ENCODE data around the gene RAB13. TPM values are rescaled to one million over a fixed set of nuclear protein-coding genes. Genes with fewer than 3 reads are reported as not detected.

RAB13 gene
- total and polyA plus RNA-seq, 2 donors: 12.3 to 98.2 TPM

DNA sequence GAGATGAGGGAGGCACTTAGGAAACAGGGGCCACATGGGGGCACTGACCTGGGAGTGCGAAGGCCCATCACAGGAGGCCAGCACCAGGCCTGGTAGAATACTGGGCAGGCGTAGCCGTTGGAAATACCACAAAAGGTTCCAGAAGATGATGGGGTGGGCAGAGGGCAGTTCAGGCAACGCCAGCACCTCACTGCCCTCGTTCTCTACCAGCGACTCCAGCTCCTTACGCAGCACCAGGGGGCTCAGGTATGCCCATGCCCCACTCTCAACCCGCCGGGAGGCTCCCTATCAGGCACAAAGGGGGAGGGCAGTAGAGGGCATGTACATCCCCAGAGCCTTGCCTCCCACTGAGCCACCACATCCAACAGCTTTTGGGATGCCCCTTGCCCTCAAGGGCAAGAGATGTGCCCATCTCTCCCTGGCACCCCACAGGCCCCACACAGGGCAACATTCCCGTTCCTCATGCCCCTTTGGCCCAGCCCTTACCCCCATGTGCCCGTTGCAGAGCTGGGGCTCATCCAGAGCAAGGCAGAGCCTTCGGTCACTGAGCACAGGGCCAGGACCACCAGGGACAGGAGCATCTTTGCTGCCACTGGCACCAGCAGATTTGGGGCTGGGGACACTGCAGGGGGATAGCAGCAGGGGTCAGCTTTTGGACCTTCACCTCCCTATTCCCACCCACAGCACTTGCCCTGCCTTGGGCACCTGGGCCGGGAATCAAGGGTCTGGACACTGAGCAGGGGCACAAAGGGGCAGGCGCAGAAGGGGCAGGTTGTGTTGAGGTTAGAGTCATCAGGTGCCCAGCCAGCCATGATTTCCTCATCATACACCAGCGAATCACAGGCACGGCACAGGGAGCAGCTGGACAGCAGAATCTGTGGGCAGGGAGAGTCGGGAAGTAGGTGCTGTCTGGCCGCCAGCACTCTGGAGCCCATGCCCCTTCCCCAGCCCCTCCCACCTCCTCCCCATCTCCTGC lies 53.7 kb downstream of the RAB13 start:
- Histone ChIP-seq H3K9me3 (ENCODE audit: control insufficient read depth in 2 of 2, insufficient read depth in 1 of 2, low read length in 1 of 2) (no peaks in the 10 kb centered on the region), H3K4me1 (ENCODE audit: control insufficient read depth in 2 of 2, insufficient read depth in 2 of 2, low read length in 2 of 2) (no peaks in the 10 kb centered on the region), H3K27ac (ENCODE audit: low read depth in 1 of 2, low read length in 1 of 2) (no peak overlapping the region), H3K36me3 (ENCODE audit: control insufficient read depth in 2 of 2, insufficient read depth in 2 of 2, low read length in 1 of 2) (peaks cover 68 to 80% of the 10 kb centered on the region in 2 donors), H3K4me3 (ENCODE audit: low read length in 2 of 2) (no peak overlapping the region), H3K27me3 (ENCODE audit: control insufficient read depth in 2 of 2, insufficient read depth in 1 of 2, low read length in 1 of 2) (no peaks in the 10 kb centered on the region)
- over 99% methylated on average over 18 of the region's 18 CpGs for WGBS
- DNase-seq (ENCODE audit: low read depth in 6 of 9, low spot score in 9 of 9): no peak

Other genes starting within 250 kb of the RAB13 start
- 8.4 TPM for gene SLC27A3, start 210.9 kb downstream of the RAB13 start, total RNA-seq
- 48.5 TPM for gene SLC27A3, start 210.9 kb downstream of the RAB13 start, polyA plus RNA-seq
- gene GATAD2B, start 63.4 kb downstream of the RAB13 start, total RNA-seq: 6.6 TPM
- 11.9 TPM for gene GATAD2B, start 63.4 kb downstream of the RAB13 start, polyA plus RNA-seq
- 9.6 TPM for gene DENND4B, start 39.6 kb downstream of the RAB13 start, total RNA-seq
- 76.0 TPM for gene DENND4B, start 39.6 kb downstream of the RAB13 start, polyA plus RNA-seq
- gene CRTC2, start 27.7 kb downstream of the RAB13 start, total RNA-seq: 9.8 TPM
- 70.5 TPM for gene CRTC2, start 27.7 kb downstream of the RAB13 start, polyA plus RNA-seq
- gene SLC39A1, start 22.8 kb downstream of the RAB13 start, total RNA-seq: 33.8 TPM
- 44.9 TPM for gene SLC39A1, start 22.8 kb downstream of the RAB13 start, polyA plus RNA-seq
- 26.2 TPM for gene CREB3L4, start 18.4 kb downstream of the RAB13 start, total RNA-seq
- gene CREB3L4, start 18.4 kb downstream of the RAB13 start, polyA plus RNA-seq: 17.7 TPM
- 134 TPM for gene JTB, start 8.7 kb downstream of the RAB13 start, total RNA-seq
- 180 TPM for gene JTB, start 8.7 kb downstream of the RAB13 start, polyA plus RNA-seq
- gene RPS27, start 4.4 kb upstream of the RAB13 start, total RNA-seq: 10,992 TPM
- 16,610 TPM for gene RPS27, start 4.4 kb upstream of the RAB13 start, polyA plus RNA-seq
- gene NUP210L, start 168.7 kb upstream of the RAB13 start, total RNA-seq: 0.14 TPM
- 0.05 TPM for gene NUP210L, start 168.7 kb upstream of the RAB13 start, polyA plus RNA-seq
- 315 TPM for gene TPM3, start 205.8 kb upstream of the RAB13 start, total RNA-seq
- 304 TPM for gene TPM3, start 205.8 kb upstream of the RAB13 start, polyA plus RNA-seq
- gene CFAP141, start 220.0 kb upstream of the RAB13 start, total RNA-seq: not detected
- not detected for gene CFAP141, start 220.0 kb upstream of the RAB13 start, polyA plus RNA-seq
- 30.5 TPM for gene UBAP2L, start 234.6 kb upstream of the RAB13 start, total RNA-seq
- gene UBAP2L, start 234.6 kb upstream of the RAB13 start, polyA plus RNA-seq: 50.1 TPM

All from thymus (tissue), 11 donors.